Measurements from ENCODE around the gene SLC10A7. TPM values are rescaled to one million over a fixed set of nuclear protein-coding genes. Genes with fewer than 3 reads are reported as not detected.

Gene SLC10A7
- total and polyA plus RNA-seq, 10 of the 15 experiments (the other 5 are each of a cell fraction or from before 2014, with no cell fraction given), result 4.6 to 23.7 (median 15.6) TPM

- TF ChIP-seq CUX1 (IDR thresholded peaks at IDR 0.05; ENCODE audit: insufficient replicate concordance, low read depth, low read length), result no peak
- peak in 1 of 2 experiments; percentile 80; a peak in 1 of 4 replicates for TF ChIP-seq SRF (IDR thresholded peaks at IDR 0.05; ENCODE audit: low read depth in 2 of 2, low read length in 2 of 2)
- TF ChIP-seq EGR1 (IDR thresholded peaks at IDR 0.05; ENCODE audit: borderline replicate concordance in 1 of 2, low read depth in 2 of 2, low read length in 2 of 2), result peak in 1 of 2 experiments; percentile 45; a peak in 1 of 3 replicates
- TF ChIP-seq PML (IDR thresholded peaks at IDR 0.05; ENCODE audit: low read length), result 0 out of 2 replicates have a peak, but pooled peaks have one; percentile 24
- peak; percentile 67; the same call in 1 of the 2 replicates for TF ChIP-seq TAF1 (IDR thresholded peaks at IDR 0.05; ENCODE audit: borderline replicate concordance, low read depth, low read length)
- no peak for TF ChIP-seq ZZZ3 (IDR thresholded peaks at IDR 0.05; ENCODE audit: control insufficient read depth, insufficient read length, low read depth)
- no peak for TF ChIP-seq RUNX3 (IDR thresholded peaks at IDR 0.05; ENCODE audit: low read length)
- TF ChIP-seq RCOR1 (conservative IDR thresholded peaks at IDR 0.05; ENCODE audit: low read depth, low read length), result no peak; the same call in 1 of the 2 replicates
- peak in 1 of 2 experiments; percentile 17; a peak in 1 of 4 replicates for TF ChIP-seq ETV6 (conservative IDR thresholded peaks at IDR 0.05 in 1 of 2, IDR thresholded peaks at IDR 0.05 in 1 of 2; ENCODE audit: borderline replicate concordance in 1 of 2, low read depth in 1 of 2)
- peak; percentile 56 for TF ChIP-seq EED (IDR thresholded peaks at IDR 0.05; ENCODE audit: low read depth)
- peak; percentile 60 for TF ChIP-seq CBX5 (IDR thresholded peaks at IDR 0.05; ENCODE audit: low read depth)
- no peak for TF ChIP-seq ZNF274 (IDR thresholded peaks at IDR 0.05; ENCODE audit: insufficient read depth, insufficient read length)
- TF ChIP-seq ZNF687 (IDR thresholded peaks at IDR 0.05), result peak; percentile 32
- TF ChIP-seq ESRRA (IDR thresholded peaks at IDR 0.05; ENCODE audit: low read length), result no peak
- TF ChIP-seq BCLAF1 (IDR thresholded peaks at IDR 0.05), result no peak
- no peak for TF ChIP-seq MEF2A (IDR thresholded peaks at IDR 0.05; ENCODE audit: insufficient read depth, low read depth, low read length)
- TF ChIP-seq SMARCA5 (IDR thresholded peaks at IDR 0.05), result 0 out of 2 replicates have a peak, but pooled peaks have one; percentile 13
Measured at GRCh38 chr4:146522098-146522868, 543 bp upstream of the SLC10A7 start (continued).
